SHP77 (cell line): ENCODE measurements around the gene NRL.

Source experiments
- DNase-seq, 2 experiments: peaks; one replicate each; lab custom pipeline; 2025; lab: John Stamatoyannopoulos, UW

Gene NRL

GRCh38 chr14:24144451-24144850, 29.7 kb upstream of the NRL start:
- no peak for DNase-seq

DNA sequence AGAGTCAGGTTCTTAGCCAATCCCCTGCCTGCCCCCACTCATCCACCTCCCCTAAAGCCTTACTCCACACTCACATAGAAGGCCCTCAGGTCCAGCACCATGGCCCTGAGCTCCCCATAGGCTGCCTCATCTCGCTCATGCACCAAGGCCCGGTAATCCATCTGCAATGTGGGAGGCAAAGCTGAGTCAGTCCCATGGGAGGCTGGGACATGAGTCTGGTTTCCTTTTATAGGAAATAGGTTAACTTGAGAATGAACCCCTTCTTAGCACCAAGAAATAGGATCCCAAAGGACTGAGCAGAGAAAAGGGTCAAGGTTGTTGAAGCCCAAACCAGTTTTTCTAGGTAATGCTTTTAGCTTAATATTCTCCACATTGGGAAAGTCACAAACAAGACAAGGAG, 28.8 kb upstream of the NRL start:
- no peak for DNase-seq

DNA sequence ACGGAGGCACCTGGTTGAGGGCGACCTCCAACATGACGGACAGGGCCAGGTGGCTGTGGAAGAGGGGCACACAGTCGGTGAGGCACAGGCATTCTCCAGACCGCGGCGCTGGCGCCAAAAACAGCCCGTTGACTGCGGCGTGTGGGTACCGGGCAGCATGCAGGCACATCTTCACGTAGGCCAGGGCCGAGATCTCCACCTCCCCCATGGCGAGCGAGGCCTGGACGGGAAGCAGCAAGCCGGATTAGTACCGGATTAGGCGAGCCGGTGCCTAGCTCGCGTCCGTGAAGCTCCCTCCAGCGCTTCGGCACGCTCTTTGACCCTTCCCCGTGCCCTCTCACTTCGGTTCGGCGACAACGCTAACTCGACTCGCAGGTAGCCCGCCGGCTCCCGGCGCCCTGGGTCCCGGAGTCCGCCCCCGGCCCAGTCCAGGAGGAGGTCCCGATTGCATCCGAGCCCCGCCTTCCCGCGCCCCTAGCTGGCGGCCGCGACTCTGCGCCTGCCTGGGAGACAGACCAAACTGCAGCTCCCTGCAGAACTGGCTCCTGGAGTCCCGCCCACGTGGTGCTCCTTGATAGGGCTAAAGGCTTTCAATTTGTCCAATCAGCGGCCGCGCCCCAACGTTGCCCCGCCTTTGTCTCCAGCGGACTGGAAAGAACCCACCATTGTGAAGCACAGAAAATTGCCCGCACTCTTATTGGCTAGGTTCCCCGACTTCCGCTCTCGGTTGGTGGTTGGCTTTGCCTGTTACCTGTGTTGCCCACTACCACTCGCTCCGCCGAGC, 26.5 kb upstream of the NRL start, which contains the start of gene EMC9:
EMC9 (minus strand) TSS at position 495 of the 784 bp plus-strand sequence; CDS start at position 208, 287 bp downstream.
- DNase-seq, result peak; percentile 100

DNA sequence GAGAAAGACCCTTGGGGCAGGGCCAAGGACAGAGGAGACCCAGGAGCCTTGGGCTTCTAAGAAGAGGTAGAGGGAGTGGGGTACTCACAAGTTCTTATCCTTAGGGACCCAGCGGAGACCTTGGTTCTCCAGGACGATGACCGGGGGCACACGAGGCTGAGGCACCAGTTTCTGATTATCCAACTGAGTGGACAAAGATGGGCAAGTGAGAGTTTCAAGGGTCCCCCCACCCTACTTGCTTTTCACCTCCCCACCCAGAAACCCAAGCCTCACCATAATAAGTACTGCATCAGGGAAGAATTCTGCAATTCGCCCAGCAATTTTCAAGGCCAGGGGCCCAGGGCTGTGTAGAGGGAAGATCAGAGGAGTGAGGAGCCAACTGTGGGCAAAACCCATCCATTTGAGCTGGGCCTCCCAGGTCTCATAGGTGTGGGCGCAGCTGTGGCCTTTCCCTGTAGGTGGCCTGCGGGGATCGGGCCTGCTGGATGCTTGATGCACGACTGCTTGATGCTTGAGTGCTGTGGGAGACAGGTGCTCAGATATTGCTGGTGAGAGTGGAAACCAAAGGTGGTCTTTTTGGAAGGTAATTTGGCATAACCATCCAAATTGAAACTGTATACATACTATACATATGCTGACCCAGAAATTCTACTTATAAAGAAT, 24.7 kb upstream of the NRL start:
- DNase-seq, result peak; percentile 37 to 48

- DNase-seq, result no peak
Measured at GRCh38 chr14:24138396-24139271, 23.9 kb upstream of the NRL start.

- DNase-seq, result no peak
Measured at GRCh38 chr14:24137529-24138395, 23.0 kb upstream of the NRL start.

DNA sequence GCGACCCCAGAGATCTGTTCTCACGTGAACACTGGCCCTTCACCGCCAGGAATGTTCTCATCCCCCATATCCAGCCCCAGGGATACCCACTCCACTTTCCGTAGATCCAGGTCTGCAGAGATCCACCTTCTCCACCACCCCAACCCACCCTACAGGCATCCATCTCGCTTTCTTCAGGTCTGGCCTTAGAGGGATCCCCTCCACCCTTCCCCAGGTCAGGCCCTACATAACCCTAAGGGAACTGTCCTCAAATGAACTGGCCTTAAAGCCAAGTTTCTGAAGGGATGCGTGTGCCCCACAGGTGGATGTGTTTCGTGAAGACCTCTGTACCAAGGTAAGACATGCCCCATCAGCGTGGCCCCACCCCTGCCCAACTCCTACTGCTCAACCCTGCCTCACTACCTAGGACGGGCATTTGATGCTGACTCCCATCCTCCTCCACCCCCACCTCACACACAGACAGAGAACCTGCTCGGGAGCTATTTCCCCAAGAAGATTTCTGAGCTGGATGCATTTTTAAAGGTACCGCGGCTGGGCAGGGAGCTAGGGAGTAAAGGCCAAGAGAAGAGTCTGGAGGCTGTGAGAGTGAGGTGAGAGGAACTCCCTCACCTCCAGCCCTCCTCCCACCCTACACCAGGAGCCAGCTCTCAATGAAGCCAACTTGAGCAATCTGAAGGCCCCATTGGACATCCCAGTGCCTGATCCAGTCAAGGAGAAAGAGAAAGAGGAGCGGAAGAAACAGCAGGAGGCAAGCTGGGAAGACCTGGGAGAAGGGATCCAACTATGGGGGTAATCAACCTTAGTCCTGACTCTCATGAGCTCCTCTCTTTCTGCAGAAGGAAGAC, 22.2 kb upstream of the NRL start:
- DNase-seq, result peak in 1 of 2 experiments; percentile 19

DNA sequence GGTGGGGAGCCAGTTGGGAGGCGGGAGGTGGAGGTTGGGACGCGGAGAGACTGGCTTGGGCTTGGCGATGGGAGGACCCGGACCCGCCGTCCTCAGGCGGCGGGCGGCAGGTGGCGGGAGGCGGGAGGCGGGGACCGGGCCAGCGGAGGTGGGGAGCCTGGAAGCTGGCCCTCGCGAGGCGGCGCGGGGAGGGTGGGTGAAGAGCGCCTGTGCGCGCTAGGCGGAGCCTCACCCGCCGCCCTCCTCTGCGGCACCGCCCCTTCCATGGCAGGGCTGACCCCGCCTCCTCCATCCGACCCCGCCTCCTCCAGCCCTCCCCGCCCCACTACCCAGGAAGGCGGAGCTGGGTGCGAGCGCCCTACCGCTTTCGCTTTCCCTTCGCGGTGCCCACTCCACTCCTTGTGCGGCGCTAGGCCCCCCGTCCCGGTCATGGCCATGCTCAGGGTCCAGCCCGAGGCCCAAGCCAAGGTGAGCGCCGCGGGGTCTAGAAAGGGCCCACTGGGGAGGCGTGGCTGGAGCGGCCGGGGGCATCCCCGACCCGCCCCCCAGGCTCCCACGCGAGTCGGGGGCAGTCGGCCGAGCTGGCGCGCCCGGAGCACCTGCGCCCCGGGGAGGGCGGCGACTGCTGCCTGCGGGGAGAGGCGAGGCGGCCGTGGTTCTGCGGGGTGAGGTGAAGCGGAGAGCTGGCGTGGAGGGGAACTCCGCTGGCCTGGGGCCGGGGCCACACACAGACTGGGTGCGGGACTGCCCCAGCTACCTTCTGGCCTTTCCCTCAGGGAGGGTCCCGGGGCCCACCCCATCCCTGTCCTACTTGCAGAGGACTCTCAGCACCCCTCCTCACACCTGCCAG, 21.3 kb upstream of the NRL start, which contains the start of gene PSME1:
PSME1 (plus strand) TSS at position 361 of the 850 bp plus-strand sequence; CDS start at position 430, 69 bp downstream.
- DNase-seq, result peak; percentile 81 to 95

DNA sequence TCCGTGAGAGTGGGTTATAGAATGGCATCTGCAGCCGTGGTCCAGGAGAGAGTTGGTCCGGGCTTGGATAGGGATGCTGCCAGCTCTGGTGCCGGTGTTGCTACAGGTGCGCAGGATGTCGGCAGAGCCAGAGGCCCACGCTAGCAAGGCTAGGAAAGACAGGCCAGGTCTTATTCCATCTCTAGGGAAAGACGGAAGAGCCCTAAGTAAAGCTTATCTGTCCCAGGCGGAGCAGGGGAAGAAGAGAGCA, 20.8 kb upstream of the NRL start:
- DNase-seq, result no peak

DNA sequence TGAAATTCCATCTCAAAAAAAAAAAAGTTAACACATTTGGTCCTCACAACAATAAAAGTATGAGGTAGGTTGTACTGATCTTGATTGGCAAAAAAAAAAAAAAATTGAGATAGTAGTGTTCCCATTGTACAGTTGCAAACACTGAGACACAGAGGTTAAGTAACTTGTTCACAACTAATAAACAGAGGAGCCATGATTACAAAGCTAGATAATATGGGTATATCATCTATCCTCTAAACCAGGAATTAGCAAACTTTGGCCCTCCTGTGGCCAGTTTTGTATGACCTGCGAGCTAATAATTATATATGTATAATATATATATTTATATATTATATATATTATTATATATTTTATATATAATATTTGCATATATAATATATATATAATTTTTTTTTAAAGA, 19.0 kb upstream of the NRL start:
- DNase-seq, result no peak

DNA sequence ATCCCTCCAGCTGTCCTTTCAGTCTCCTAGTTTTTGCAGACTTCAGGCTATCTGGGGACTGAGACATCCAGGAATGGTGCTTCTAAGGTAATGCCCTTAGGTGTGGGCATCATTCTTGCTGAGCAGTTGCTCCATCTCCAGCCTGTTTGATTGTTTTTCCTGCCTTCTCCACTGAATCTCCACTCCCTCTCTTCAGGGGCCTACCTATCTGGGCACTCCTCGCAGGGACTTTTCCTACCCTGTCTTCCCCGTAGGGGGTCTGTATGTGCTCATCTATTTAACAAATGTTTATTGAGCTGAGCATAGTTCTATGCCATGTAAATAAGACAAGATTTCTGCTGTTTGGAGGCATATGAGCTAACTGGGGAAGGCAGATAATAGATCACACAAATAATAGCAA, 18.2 kb upstream of the NRL start:
- no peak for DNase-seq

DNA sequence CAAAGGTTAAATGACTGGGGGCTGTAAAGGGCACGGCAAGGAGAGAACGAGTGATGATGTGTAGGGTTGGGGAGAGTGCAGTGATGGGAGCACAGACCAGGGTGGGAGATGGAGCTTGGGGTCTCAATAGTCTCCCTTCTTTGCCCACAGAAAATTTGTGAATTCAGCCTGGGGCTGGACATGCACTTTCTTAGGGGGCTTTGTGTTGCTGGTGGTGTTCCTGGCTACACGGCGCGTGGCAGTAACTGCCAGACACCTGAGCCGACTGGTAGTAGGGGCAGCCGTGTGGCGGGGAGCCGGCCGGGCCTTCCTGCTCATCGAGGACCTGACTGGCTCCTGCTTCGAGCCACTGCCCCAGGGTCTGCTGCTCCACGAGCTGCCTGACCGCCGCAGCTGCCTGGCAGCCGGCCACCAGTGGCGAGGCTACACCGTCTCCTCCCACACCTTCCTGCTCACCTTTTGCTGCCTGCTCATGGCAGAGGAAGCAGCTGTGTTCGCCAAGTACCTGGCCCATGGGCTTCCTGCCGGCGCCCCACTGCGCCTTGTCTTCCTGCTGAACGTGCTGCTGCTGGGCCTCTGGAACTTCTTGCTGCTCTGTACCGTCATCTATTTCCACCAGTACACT, 17.4 kb upstream of the NRL start:
- DNase-seq, result peak; percentile 36 to 52

DNA sequence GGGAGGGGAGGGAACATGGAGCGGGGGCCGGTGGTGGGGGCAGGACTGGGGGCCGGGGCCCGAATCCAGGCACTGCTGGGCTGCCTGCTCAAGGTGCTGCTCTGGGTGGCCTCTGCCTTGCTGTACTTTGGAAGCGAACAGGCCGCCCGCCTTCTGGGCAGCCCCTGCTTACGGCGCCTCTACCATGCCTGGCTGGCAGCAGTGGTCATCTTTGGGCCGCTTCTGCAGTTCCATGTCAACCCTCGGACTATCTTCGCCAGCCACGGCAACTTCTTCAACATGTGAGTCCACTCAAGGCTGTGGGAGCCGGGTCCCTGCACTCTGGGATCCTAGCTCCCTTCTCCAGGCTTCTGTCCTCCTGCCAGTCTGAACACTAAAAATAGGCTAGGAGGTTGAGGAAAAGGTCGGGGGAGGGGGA, 16.8 kb upstream of the NRL start:
- DNase-seq, result no peak

- peak; percentile 46 to 73 for DNase-seq
Measured at GRCh38 chr14:24130717-24131548, 16.2 kb upstream of the NRL start.

DNA sequence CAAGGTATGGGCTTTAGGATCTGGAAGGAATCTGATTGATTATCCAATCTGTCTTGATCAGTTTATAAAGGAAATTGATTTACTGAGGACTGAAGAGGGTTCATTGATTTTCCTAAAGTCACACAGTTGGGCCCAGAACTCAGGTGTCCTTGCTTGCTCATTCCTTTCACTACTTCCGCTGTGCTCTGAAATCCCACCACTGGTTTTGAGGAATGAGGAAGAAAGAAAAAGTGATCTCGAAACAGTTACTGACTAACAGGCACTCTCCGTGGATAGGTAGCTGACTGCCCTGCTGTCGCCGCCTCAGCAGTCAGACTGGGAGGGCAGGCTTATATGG, 15.6 kb upstream of the NRL start, which contains the start of gene FITM1:
FITM1 (plus strand) TSS at position 280 of the 337 bp plus-strand sequence. CDS start 905 bp downstream, outside the sequence.
- no peak for DNase-seq

GRCh38 chr14:24129410-24129998, 14.8 kb upstream of the NRL start:
- DNase-seq, result no peak

DNA sequence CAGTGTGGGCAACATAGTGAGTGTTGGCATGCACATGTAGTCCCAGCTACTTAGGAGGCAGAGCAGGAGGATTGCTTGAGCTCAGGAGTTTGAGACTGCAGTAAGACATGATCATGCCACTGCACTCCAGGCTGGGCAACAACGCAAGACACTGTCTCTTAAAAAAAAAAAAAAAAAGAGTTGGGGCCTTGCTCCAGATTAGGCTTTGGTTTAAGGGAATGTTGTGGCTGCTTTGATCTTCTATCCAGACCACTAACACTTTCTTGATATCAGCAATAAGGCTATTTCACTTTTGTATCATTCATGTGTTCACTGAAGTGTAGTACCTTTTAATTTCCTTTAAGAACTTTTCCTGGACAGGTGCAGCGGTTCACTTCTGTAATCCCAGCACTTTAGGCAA, 12.9 kb upstream of the NRL start:
- DNase-seq, result no peak

DNA sequence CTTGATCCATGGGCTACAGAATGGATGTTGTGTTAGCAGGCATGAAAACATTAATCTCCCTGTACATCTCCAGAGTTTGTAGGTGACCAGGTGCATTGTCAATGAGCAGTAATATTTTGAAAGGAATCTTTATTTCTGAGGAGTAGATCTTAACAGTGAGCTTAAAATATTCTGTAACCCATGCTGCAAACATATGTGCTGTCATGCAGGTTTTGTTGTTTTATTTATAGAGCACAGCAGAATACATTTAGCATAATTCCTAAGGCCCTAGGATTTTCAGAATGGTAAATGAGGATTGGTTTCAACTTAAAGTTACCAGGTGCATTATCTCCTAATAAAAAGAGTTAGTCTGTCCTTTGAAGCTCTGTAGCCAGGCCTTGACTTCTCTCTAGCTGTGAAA, 12.2 kb upstream of the NRL start:
- no peak for DNase-seq
